Pancreas (tissue), 10 donors: Measurements from ENCODE around the gene MUC5B. TPM values are rescaled to one million over a fixed set of nuclear protein-coding genes. Genes with fewer than 3 reads are reported as not detected.
A peak's percentile ranks its signal among the peaks of the same experiment; 100 is the strongest.

ENCODE experiments used
- ATAC-seq, 4 donors: fragments of 200-7000 bp; cut with Tn5 transposase; one replicate each; pipeline versions ENCODE4 v1.8.0 to v1.9.1; 2020; ENCODE audit warnings: mild to moderate bottlenecking in 4 of 4, moderate library complexity in 4 of 4
- DNase-seq, 6 donors: peaks; one replicate each; pipeline ENCODE4 v3.0.0-alpha.2; 2020
- FAIRE-seq: peaks from 2 replicates; lab custom pipeline; 2012; peaks lifted over from hg19 to GRCh38; lab: Jason Lieb, UNC
- H3K27ac ChIP-seq, 4 donors: fragments of 200-600 bp; sonication (generic); 1 replicate in 3 of 4; 2 replicates in 1 of 4; pipeline versions ENCODE4 v1.5.0 to v1.8.0; 2020
- H3K27me3 ChIP-seq, 4 donors: fragments of 200-600 bp; one replicate each; pipeline ENCODE4 v1.8.0; 2021
- H3K36me3 ChIP-seq, 3 donors: fragments of 200-600 bp; sonication (generic) in 1 of 3; one replicate each; pipeline versions ENCODE4 v1.5.0 to v1.8.0; 2020 to 2021
- H3K4me1 ChIP-seq, 3 donors: fragments of 200-600 bp; one replicate each; pipeline ENCODE4 v1.8.0; 2021
- H3K4me3 ChIP-seq, 4 donors: fragments of 200-600 bp; sonication (generic) in 2 of 4; one replicate each; pipeline versions ENCODE4 v1.5.0 to v1.8.0; 2020 to 2021
- H3K9me3 ChIP-seq, 4 donors: fragments of 200-600 bp; one replicate each; pipeline ENCODE4 v1.8.0; 2021
- CTCF ChIP-seq, 4 donors: fragments of 200-600 bp; sonication (generic) in 3 of 4; IDR thresholded peaks; one replicate each; pipeline versions ENCODE4 v1.5.0 to v1.8.0; 2021; ENCODE audit warnings: antibody characterized with exemption in 4 of 4
- WGBS, 2 donors: extraction: QIAGEN DNeasy Blood & Tissue Kit; methylation state at CpG; one replicate each; pipeline ENCODE4 v1.1.7; 2013; 5-methylcytosine and 5-hydroxymethylcytosine counted together
- intact Hi-C, 3 donors: fragments of 100-400 bp; cut with DNase I; formaldehyde crosslinking; loops; one replicate each; pipeline versions ENCODE4 v1.11.1 to v1.14.2; 2022
- polyA plus RNA-seq, 2 donors: library from polyadenylated mRNA; stranded (reverse); fragments of 200-250 nt; gene quantifications; one replicate each; pipeline ENCODE4 v1.2.3, GENCODE V29; 2013
- total RNA-seq, 6 donors: library from RNA; stranded (reverse); fragmentation: NEBNext Ultra II Directional in 4 of 6; extraction: Animal tissue kit (Norgen Biotek cat#: 25700) in 4 of 6; gene quantifications; one replicate each; pipeline versions ENCODE4 v1.2.1 to v1.2.4, GENCODE V29; 2021 to 2023
- donor health status: healthy with polysubstance abuse.
- donor health status: DM: no; HTN: no; CAD: no; lungs with moderate emphysema.
- donor health status: DM: no; HTN: no; CAD: no.
- donor health status: control.
- donor health status: control.
- donor health status: Bipolar disorder and iron deficiency.
- donor health status: DM: yes; HTN: yes; CAD: no.
- donor health status: DM: no; HTN: no; CAD: no.
- donor health status: DM: no; HTN: no; CAD: no.
- donor health status: DM: yes; HTN: yes; CAD: no.

MUC5B gene
- total and polyA plus RNA-seq, 8 donors = 5.1 to 65.4 (median 15.1) TPM

GRCh38 chr11:1295086-1295485, 72.2 kb downstream of the MUC5B start:
- TF ChIP-seq CTCF (IDR thresholded peaks at IDR 0.05) = no peak
- DNase-seq (peak in 3 of 6 donors; percentile 38 to 69 (median 48)), ATAC-seq (no peak), FAIRE-seq (no peak)
- no peak overlapping the region for H3K27ac ChIP-seq
- no peaks in the 10 kb centered on the region for H3K9me3 ChIP-seq
- no peaks in the 10 kb centered on the region for H3K27me3 ChIP-seq
- peaks cover 0 to 32% (median 8%) of the 10 kb centered on the region in 3 donors for H3K36me3 ChIP-seq
- intact Hi-C loops = no loop called here
- peaks cover 28 to 31% (median 31%) of the 10 kb centered on the region in 3 donors for H3K4me1 ChIP-seq
- no peak overlapping the region for H3K4me3 ChIP-seq
- WGBS, 2 donors = 85 to 88% methylated on average over 22 of the region's 22 CpGs

GRCh38 chr11:1295591-1295990, 72.7 kb downstream of the MUC5B start:
- Histone ChIP-seq H3K36me3 (peaks cover 0 to 27% (median 8%) of the 10 kb centered on the region in 3 donors), H3K9me3 (no peaks in the 10 kb centered on the region), H3K27me3 (no peaks in the 10 kb centered on the region), H3K27ac (no peak overlapping the region), H3K4me1 (peaks cover 32 to 36% (median 36%) of the 10 kb centered on the region in 3 donors), H3K4me3 (no peak overlapping the region)
- peak in 3 of 6 donors; percentile 36 to 61 (median 44) for DNase-seq
- ATAC-seq = no peak
- FAIRE-seq = no peak
- 91 to 92% methylated on average over 23 of the region's 23 CpGs for WGBS, 2 donors
- no peak for TF ChIP-seq CTCF (IDR thresholded peaks at IDR 0.05)
- intact Hi-C loops = no loop called here

GRCh38 chr11:1296287-1296686, 73.4 kb downstream of the MUC5B start:
- Histone ChIP-seq H3K4me1 (peaks cover 38 to 43% (median 41%) of the 10 kb centered on the region in 3 donors), H3K36me3 (peaks cover 0 to 25% (median 8%) of the 10 kb centered on the region in 3 donors), H3K4me3 (no peak overlapping the region), H3K27ac (no peak overlapping the region), H3K9me3 (no peaks in the 10 kb centered on the region), H3K27me3 (no peaks in the 10 kb centered on the region)
- ATAC-seq = no peak
- intact Hi-C loops = no loop called here
- TF ChIP-seq CTCF (IDR thresholded peaks at IDR 0.05) = no peak
- DNase-seq = peak in 5 of 6 donors; percentile 9 to 60 (median 33)
- no peak for FAIRE-seq
- WGBS, 2 donors = 90 to 91% methylated on average over 9 of the region's 9 CpGs

GRCh38 chr11:1297011-1297575, 74.2 kb downstream of the MUC5B start:
- peak; percentile 12 to 68 (median 35) for DNase-seq
- intact Hi-C loops = no loop called here
- ATAC-seq = no peak

More at GRCh38 chr11:1297011-1297575, 74.2 kb downstream of the MUC5B start:
- FAIRE-seq = no peak
- 72 to 74% methylated on average over 25 of the region's 25 CpGs for WGBS, 2 donors
- Histone ChIP-seq H3K27me3 (no peaks in the 10 kb centered on the region), H3K27ac (peak overlapping the region; percentile 58 to 79 (median 68)), H3K4me3 (no peak overlapping the region), H3K36me3 (peaks cover 0 to 25% (median 8%) of the 10 kb centered on the region in 3 donors), H3K9me3 (no peaks in the 10 kb centered on the region), H3K4me1 (peaks cover 40 to 51% (median 49%) of the 10 kb centered on the region in 3 donors)
- no peak for TF ChIP-seq CTCF (IDR thresholded peaks at IDR 0.05)
